ENCODE measurements around the gene DDX5. TPM values are rescaled to one million over a fixed set of nuclear protein-coding genes. Genes with fewer than 3 reads are reported as not detected.

The DDX5 gene
- total RNA-seq, 1 donor from 2014 or later: 555 TPM

DNA sequence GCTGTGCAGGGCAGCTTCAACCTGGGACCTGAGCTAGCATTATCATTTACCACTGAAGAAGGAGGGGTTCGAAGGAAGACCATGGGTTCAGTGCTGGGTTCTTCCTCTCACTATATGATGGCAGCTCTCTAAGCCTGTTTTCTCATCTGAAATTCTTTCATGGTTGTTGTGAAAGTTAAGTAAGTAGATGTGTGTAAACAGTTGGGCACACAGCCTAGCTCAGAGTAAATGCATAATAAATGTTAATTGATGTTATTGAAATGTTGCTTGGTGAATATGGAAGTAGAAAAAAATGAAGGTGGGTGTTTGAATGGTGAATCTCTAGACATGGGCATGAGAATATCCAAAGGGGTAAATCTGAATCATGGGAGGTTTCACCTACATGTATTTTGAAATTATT is 9.7 kb upstream of the DDX5 start:
- H3K4me1 ChIP-seq (ENCODE audit: insufficient read depth, low read length): no peaks in the 10 kb centered on the region
- no peak for TF ChIP-seq EZH2 (IDR thresholded peaks at IDR 0.05; ENCODE audit: insufficient read depth, low read length)
- TF ChIP-seq, protein P1, sequence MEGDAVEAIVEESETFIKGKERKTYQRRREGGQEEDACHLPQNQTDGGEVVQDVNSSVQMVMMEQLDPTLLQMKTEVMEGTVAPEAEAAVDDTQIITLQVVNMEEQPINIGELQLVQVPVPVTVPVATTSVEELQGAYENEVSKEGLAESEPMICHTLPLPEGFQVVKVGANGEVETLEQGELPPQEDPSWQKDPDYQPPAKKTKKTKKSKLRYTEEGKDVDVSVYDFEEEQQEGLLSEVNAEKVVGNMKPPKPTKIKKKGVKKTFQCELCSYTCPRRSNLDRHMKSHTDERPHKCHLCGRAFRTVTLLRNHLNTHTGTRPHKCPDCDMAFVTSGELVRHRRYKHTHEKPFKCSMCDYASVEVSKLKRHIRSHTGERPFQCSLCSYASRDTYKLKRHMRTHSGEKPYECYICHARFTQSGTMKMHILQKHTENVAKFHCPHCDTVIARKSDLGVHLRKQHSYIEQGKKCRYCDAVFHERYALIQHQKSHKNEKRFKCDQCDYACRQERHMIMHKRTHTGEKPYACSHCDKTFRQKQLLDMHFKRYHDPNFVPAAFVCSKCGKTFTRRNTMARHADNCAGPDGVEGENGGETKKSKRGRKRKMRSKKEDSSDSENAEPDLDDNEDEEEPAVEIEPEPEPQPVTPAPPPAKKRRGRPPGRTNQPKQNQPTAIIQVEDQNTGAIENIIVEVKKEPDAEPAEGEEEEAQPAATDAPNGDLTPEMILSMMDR (IDR thresholded peaks at IDR 0.05; ENCODE audit: insufficient read depth, low read depth, low read length): no peak
- H3K9me3 Mint-ChIP-seq (ENCODE audit: unreplicated experiment): no peaks in the 10 kb centered on the region
- H3K27ac ChIP-seq (ENCODE audit: low read depth, low read length): no peak overlapping the region
- H3K4me2 ChIP-seq (ENCODE audit: low read length): no peak overlapping the region
- no peaks in the 10 kb centered on the region for H3K27me3 Mint-ChIP-seq (ENCODE audit: low read depth, unreplicated experiment)
- FAIRE-seq (no peak), DNase-seq (ENCODE audit: low read depth) (no peak)
- H3K27me3 ChIP-seq (ENCODE audit: insufficient read depth, low read length): no peaks in the 10 kb centered on the region
- H3K79me2 ChIP-seq (ENCODE audit: insufficient read depth, low read length): peaks cover 21% of the 10 kb centered on the region
- no peak overlapping the region for H3K9ac ChIP-seq (ENCODE audit: low read length)
- peaks cover 2% of the 10 kb centered on the region for H3K4me1 Mint-ChIP-seq (ENCODE audit: low read depth, unreplicated experiment)
- H3K27ac Mint-ChIP-seq (ENCODE audit: unreplicated experiment): no peak overlapping the region
- H3K9me3 ChIP-seq (ENCODE audit: insufficient read depth, low read depth, low read length): no peaks in the 10 kb centered on the region
- H2AFZ ChIP-seq (ENCODE audit: low read depth, low read length): no peak overlapping the region
- peaks cover 32% of the 10 kb centered on the region for H4K20me1 ChIP-seq (ENCODE audit: insufficient read depth, low read length)
- H3K36me3 ChIP-seq (ENCODE audit: insufficient read depth, low read length): peaks cover 43% of the 10 kb centered on the region
- no peak overlapping the region for H3K4me3 Mint-ChIP-seq (ENCODE audit: unreplicated experiment)
- no peak overlapping the region for H3K4me3 ChIP-seq (ENCODE audit: insufficient read depth, low read depth, low read length)
- peaks cover 13% of the 10 kb centered on the region for H3K36me3 Mint-ChIP-seq (ENCODE audit: low read depth, unreplicated experiment)

DNA sequence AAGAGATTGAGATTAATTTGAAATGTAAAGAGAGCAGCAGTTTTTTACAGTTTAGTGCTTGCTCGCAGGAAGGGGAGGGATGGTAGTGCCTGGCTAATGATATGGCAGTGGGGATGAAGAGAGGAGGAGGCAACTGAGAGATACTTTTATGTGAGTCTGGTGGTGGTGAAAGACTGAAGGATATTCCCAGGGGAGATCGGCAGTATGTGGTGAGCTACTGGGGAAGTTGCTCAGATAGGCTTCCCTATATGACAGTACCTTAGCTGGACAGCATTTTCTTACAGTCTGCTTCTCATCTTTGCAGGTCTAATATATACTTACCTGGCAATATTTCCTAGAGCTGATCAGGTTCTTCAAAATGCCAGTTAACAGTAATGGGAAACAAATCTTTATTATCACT is 9.3 kb upstream of the DDX5 start:
- Mint-ChIP-seq H3K27ac (ENCODE audit: unreplicated experiment) (no peak overlapping the region), H3K36me3 (ENCODE audit: low read depth, unreplicated experiment) (peaks cover 13% of the 10 kb centered on the region), H3K9me3 (ENCODE audit: unreplicated experiment) (no peaks in the 10 kb centered on the region), H3K4me3 (ENCODE audit: unreplicated experiment) (no peak overlapping the region), H3K27me3 (ENCODE audit: low read depth, unreplicated experiment) (no peaks in the 10 kb centered on the region), H3K4me1 (ENCODE audit: low read depth, unreplicated experiment) (peaks cover 2% of the 10 kb centered on the region)
- Histone ChIP-seq H3K27me3 (ENCODE audit: insufficient read depth, low read length) (no peaks in the 10 kb centered on the region), H3K4me3 (ENCODE audit: insufficient read depth, low read depth, low read length) (no peak overlapping the region), H3K9ac (ENCODE audit: low read length) (no peak overlapping the region), H3K9me3 (ENCODE audit: insufficient read depth, low read depth, low read length) (no peaks in the 10 kb centered on the region), H3K27ac (ENCODE audit: low read depth, low read length) (no peak overlapping the region), H3K79me2 (ENCODE audit: insufficient read depth, low read length) (peaks cover 24% of the 10 kb centered on the region), H3K4me2 (ENCODE audit: low read length) (no peak overlapping the region), H3K36me3 (ENCODE audit: insufficient read depth, low read length) (peaks cover 39% of the 10 kb centered on the region), H3K4me1 (ENCODE audit: insufficient read depth, low read length) (no peaks in the 10 kb centered on the region), H4K20me1 (ENCODE audit: insufficient read depth, low read length) (peaks cover 32% of the 10 kb centered on the region), H2AFZ (ENCODE audit: low read depth, low read length) (no peak overlapping the region)
- DNase-seq (ENCODE audit: low read depth): no peak
- TF ChIP-seq, protein P1 (IDR thresholded peaks at IDR 0.05; ENCODE audit: insufficient read depth, low read depth, low read length): no peak
- FAIRE-seq: no peak

DNA sequence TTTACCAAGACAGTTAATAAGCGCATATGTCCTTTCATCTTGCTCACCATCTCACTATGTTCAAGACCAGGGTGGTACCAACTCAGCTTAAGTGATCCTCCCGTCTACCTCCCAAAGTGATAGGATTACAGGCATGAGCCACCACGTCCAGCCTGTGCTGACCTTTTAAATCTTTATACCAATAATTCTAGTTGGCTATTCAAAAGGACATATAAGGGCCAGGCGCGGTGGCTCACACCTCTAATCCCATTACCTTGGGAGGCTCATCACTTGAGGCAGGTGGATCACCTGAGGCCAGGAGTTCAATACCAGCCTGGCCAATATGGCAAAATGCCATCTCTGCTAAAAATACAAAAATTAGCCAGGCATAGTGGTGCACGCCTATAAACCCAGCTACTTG is 3.1 kb upstream of the DDX5 start:
- no peak for FAIRE-seq
- peaks cover 7% of the 10 kb centered on the region for H3K4me1 ChIP-seq (ENCODE audit: insufficient read depth, low read length)
- H3K4me2 ChIP-seq (ENCODE audit: low read length): peak overlapping the region; percentile 49
- H2AFZ ChIP-seq (ENCODE audit: low read depth, low read length): no peak overlapping the region
- no peaks in the 10 kb centered on the region for H3K9me3 ChIP-seq (ENCODE audit: insufficient read depth, low read depth, low read length)
- H3K27me3 Mint-ChIP-seq (ENCODE audit: low read depth, unreplicated experiment): no peaks in the 10 kb centered on the region
- no peaks in the 10 kb centered on the region for H3K27me3 ChIP-seq (ENCODE audit: insufficient read depth, low read length)
- H3K9me3 Mint-ChIP-seq (ENCODE audit: unreplicated experiment): no peaks in the 10 kb centered on the region
- peaks cover 19% of the 10 kb centered on the region for H3K36me3 ChIP-seq (ENCODE audit: insufficient read depth, low read length)
- peaks cover 15% of the 10 kb centered on the region for H3K36me3 Mint-ChIP-seq (ENCODE audit: low read depth, unreplicated experiment)
- H3K79me2 ChIP-seq (ENCODE audit: insufficient read depth, low read length): peaks cover 68% of the 10 kb centered on the region
- H3K4me3 Mint-ChIP-seq (ENCODE audit: unreplicated experiment): peak overlapping the region; percentile 52
- H3K4me1 Mint-ChIP-seq (ENCODE audit: low read depth, unreplicated experiment): peaks cover 4% of the 10 kb centered on the region
- DNase-seq (ENCODE audit: low read depth): no peak
- H3K27ac ChIP-seq (ENCODE audit: low read depth, low read length): no peak overlapping the region
- peaks cover 50% of the 10 kb centered on the region for H4K20me1 ChIP-seq (ENCODE audit: insufficient read depth, low read length)
- TF ChIP-seq EZH2 (IDR thresholded peaks at IDR 0.05; ENCODE audit: insufficient read depth, low read length): no peak
- TF ChIP-seq, protein P1 (IDR thresholded peaks at IDR 0.05; ENCODE audit: insufficient read depth, low read depth, low read length): no peak
- no peak overlapping the region for H3K9ac ChIP-seq (ENCODE audit: low read length)
- no peak overlapping the region for H3K27ac Mint-ChIP-seq (ENCODE audit: unreplicated experiment)
- H3K4me3 ChIP-seq (ENCODE audit: insufficient read depth, low read depth, low read length): no peak overlapping the region
